ENCODE measurements around the gene HEG1.

The HEG1 gene

GRCh38 chr3:125032100-125032643 lies 23.6 kb downstream of the HEG1 start:
- TF ChIP-seq, protein P1, sequence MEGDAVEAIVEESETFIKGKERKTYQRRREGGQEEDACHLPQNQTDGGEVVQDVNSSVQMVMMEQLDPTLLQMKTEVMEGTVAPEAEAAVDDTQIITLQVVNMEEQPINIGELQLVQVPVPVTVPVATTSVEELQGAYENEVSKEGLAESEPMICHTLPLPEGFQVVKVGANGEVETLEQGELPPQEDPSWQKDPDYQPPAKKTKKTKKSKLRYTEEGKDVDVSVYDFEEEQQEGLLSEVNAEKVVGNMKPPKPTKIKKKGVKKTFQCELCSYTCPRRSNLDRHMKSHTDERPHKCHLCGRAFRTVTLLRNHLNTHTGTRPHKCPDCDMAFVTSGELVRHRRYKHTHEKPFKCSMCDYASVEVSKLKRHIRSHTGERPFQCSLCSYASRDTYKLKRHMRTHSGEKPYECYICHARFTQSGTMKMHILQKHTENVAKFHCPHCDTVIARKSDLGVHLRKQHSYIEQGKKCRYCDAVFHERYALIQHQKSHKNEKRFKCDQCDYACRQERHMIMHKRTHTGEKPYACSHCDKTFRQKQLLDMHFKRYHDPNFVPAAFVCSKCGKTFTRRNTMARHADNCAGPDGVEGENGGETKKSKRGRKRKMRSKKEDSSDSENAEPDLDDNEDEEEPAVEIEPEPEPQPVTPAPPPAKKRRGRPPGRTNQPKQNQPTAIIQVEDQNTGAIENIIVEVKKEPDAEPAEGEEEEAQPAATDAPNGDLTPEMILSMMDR (IDR thresholded peaks at IDR 0.05) = no peak
- no peak for DNase-seq
- Histone ChIP-seq H3K9me3 (no peaks in the 10 kb centered on the region), H3K36me3 (peaks cover 13 to 20% (median 19%) of the 10 kb centered on the region in 3 donors), H3K27me3 (no peaks in the 10 kb centered on the region), H3K4me3 (no peak overlapping the region), H3K27ac (no peak overlapping the region), H3K4me1 (peaks cover 0 to 24% (median 5%) of the 10 kb centered on the region in 4 donors)
- intact Hi-C loops (cut with DNase I; ENCODE audit: low total_unique reads) = no loop called here

- DNase-seq = no peak
Observed at GRCh38 chr3:125031544-125031943, 24.3 kb downstream of the HEG1 start.

GRCh38 chr3:125028657-125029056 lies 27.1 kb downstream of the HEG1 start:
- Histone ChIP-seq H3K4me3 (no peak overlapping the region), H3K36me3 (peaks cover 26 to 36% (median 32%) of the 10 kb centered on the region in 3 donors), H3K4me1 (peaks cover 0 to 43% (median 10%) of the 10 kb centered on the region in 4 donors), H3K9me3 (no peaks in the 10 kb centered on the region), H3K27ac (no peak overlapping the region), H3K27me3 (no peaks in the 10 kb centered on the region)
- intact Hi-C loops (cut with DNase I; ENCODE audit: low total_unique reads) = no loop called here
- no peak for DNase-seq
- TF ChIP-seq, protein P1 (IDR thresholded peaks at IDR 0.05) = no peak

More at GRCh38 chr3:125031544-125031943, 24.3 kb downstream of the HEG1 start:
- Histone ChIP-seq H3K9me3 (no peaks in the 10 kb centered on the region), H3K36me3 (peaks cover 19 to 27% (median 26%) of the 10 kb centered on the region in 3 donors), H3K27ac (no peak overlapping the region), H3K27me3 (no peaks in the 10 kb centered on the region), H3K4me3 (no peak overlapping the region), H3K4me1 (peaks cover 0 to 24% (median 5%) of the 10 kb centered on the region in 4 donors)
- intact Hi-C loops (cut with DNase I; ENCODE audit: low total_unique reads) = no loop called here
- TF ChIP-seq, protein P1 (IDR thresholded peaks at IDR 0.05) = no peak

GRCh38 chr3:125025642-125026041 lies 30.2 kb downstream of the HEG1 start:
- Histone ChIP-seq H3K9me3 (no peaks in the 10 kb centered on the region), H3K4me3 (no peak overlapping the region), H3K36me3 (peaks cover 26 to 39% (median 38%) of the 10 kb centered on the region in 3 donors), H3K27ac (no peak overlapping the region), H3K27me3 (no peaks in the 10 kb centered on the region), H3K4me1 (peaks cover 0 to 28% (median 5%) of the 10 kb centered on the region in 4 donors)
- no peak for DNase-seq
- intact Hi-C loops (cut with DNase I; ENCODE audit: low total_unique reads) = no loop called here
- TF ChIP-seq, protein P1 (IDR thresholded peaks at IDR 0.05) = no peak

DNA sequence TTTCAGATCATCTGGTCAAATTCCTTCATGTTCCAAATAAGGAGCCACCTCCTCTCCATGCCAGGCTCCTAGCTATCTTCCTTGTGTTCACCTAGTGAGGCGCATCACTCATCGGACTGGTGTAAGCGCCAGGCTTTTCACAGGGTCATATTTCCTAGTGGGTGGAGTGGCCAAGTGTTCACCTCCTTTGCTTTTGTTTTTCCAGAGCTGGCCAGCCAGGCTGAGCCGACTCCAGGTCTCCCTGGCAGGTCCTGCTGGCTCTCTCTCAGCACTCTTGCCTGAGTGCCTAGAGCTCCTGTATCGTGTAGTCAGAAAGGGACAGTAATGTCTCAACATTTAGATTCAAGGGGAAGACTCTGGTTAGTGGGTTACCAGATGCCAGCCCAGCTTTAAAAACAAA lies 31.0 kb downstream of the HEG1 start:
- H3K9me3 ChIP-seq = no peaks in the 10 kb centered on the region
- DNase-seq = peak in 1 of 2 donors; percentile 41
- peaks cover 31 to 47% (median 47%) of the 10 kb centered on the region in 3 donors for H3K36me3 ChIP-seq
- H3K27me3 ChIP-seq = no peaks in the 10 kb centered on the region
- TF ChIP-seq, protein P1 (IDR thresholded peaks at IDR 0.05) = no peak
- intact Hi-C loops (cut with DNase I; ENCODE audit: low total_unique reads) = no loop called here
- no peak overlapping the region for H3K4me3 ChIP-seq
- H3K4me1 ChIP-seq = peaks cover 0 to 28% (median 5%) of the 10 kb centered on the region in 4 donors
- H3K27ac ChIP-seq = peak overlapping the region in 1 of 2 donors; percentile 13

Data from tibial artery (tissue), 4 donors.